ENCODE results near the gene PCK2. TPM values are rescaled to one million over a fixed set of nuclear protein-coding genes. Genes with fewer than 3 reads are reported as not detected.

The PCK2 gene
- total and polyA plus RNA-seq, 2 of the 13 experiments (the other 11 are each of a cell fraction or from before 2014, with no cell fraction given): 129 to 272 TPM

GRCh38 chr14:24135834-24136683, 41.9 kb downstream of the PCK2 start, which contains the start of gene PSME1 (continued):
- peak; percentile 34; the same call in 1 of the 2 replicates for TF ChIP-seq ZNF276 (CRISPR knock-in tag; IDR thresholded peaks at IDR 0.05; ENCODE audit: low read depth)
- peak; percentile 78; the same call in 1 of the 2 replicates for TF ChIP-seq ZGPAT (CRISPR knock-in tag; IDR thresholded peaks at IDR 0.05)
- peak; percentile 95; the same call in 1 of the 2 replicates for TF ChIP-seq ZFP37 (CRISPR knock-in tag; IDR thresholded peaks at IDR 0.05; ENCODE audit: borderline replicate concordance)
- peak; percentile 35; the same call in 1 of the 2 replicates for TF ChIP-seq ZSCAN29 (CRISPR knock-in tag; conservative IDR thresholded peaks at IDR 0.05)
- TF ChIP-seq FOXP1 (IDR thresholded peaks at IDR 0.05): no peak
- TF ChIP-seq FOXP1 (CRISPR knock-in tag; IDR thresholded peaks at IDR 0.05): peak; percentile 36; the same call in 1 of the 2 replicates
- peak; percentile 76; the same call in 1 of the 2 replicates for TF ChIP-seq CREBL2 (CRISPR knock-in tag; IDR thresholded peaks at IDR 0.05; ENCODE audit: borderline replicate concordance)
- no peak; the same call in 1 of the 2 replicates for TF ChIP-seq ZNF747 (CRISPR knock-in tag; IDR thresholded peaks at IDR 0.05; ENCODE audit: borderline replicate concordance)
- TF ChIP-seq KDM2A (CRISPR knock-in tag; IDR thresholded peaks at IDR 0.05; ENCODE audit: borderline replicate concordance, low read depth): peak; percentile 82
- TF ChIP-seq PHF5A (CRISPR knock-in tag; IDR thresholded peaks at IDR 0.05; ENCODE audit: low read depth, unreplicated experiment): no peak
- peak; percentile 66; the same call in 1 of the 2 replicates for TF ChIP-seq DNMT1 (CRISPR knock-in tag; IDR thresholded peaks at IDR 0.05)
- TF ChIP-seq ZNF337 (CRISPR knock-in tag; IDR thresholded peaks at IDR 0.05; ENCODE audit: borderline replicate concordance, low read depth): peak; percentile 82; the same call in 1 of the 2 replicates
- TF ChIP-seq ZNF7 (CRISPR knock-in tag; IDR thresholded peaks at IDR 0.05): peak; percentile 11; the same call in 1 of the 2 replicates
- TF ChIP-seq ZNF800 (CRISPR knock-in tag; IDR thresholded peaks at IDR 0.05): no peak
